ENCODE measurements around the gene PRPF19.

GRCh38 chr11:60917267-60917666 is 10.9 kb upstream of the PRPF19 start:
- TF ChIP-seq CTCF (IDR thresholded peaks at IDR 0.05) (no peak), ZFX (IDR thresholded peaks at IDR 0.05; ENCODE audit: borderline replicate concordance) (no peak)
